Loucy (cell line): ENCODE measurements around the gene MMP15.

Experiments
- CTCF ChIP-seq: fragments of 200-600 bp; sonication (generic); conservative IDR thresholded peaks from 2 replicates; pipeline ENCODE4 v1.5.1; 2014; ENCODE audit warnings: mild to moderate bottlenecking, antibody characterized with exemption, low read length
- EZH2phosphoT487 ChIP-seq: fragments of 200-600 bp; IDR thresholded peaks from 2 replicates; pipeline ENCODE4 v1.6.1; 2018; ENCODE audit warnings: antibody characterized with exemption, mild to moderate bottlenecking, moderate library complexity, borderline replicate concordance

DNA sequence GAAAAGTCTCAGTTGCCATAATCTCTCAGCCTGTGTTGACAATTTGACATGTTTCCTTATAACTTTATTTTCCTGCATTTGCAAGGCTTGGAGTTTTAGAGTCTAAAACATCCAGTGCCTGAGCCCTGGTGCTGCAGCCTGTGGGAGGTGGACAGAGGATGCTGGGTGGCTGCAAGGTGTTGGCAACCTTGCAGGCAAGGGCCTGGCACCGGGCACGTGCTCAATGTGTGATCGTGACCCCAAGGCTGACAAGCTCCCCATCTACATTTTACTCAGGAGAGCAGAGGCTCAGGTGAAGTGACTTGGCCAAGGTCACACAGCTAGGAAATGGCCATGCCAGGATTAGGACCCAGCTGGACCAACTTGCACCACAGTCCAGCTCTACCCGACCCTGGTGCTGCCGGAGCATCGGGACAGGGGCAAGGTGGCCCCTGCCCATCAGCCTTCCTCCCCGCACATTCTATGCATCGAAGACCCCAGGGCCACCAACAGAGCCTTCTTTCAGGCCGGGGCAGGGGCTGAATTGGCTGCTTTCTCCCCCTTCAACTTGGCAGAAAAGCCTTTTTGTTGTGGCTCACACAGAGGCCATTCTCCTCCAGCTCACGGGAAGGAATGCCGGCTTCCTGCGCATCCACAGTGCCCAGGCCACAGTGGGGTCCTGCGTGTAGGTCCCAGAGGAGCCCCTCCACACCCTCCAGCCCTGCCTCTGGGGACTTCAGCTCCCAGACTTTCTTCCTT, 23.1 kb downstream of the MMP15 start:
- TF ChIP-seq CTCF: no peak
- TF ChIP-seq EZH2phosphoT487: no peak
